Esophagus squamous epithelium (tissue), 4 donors: ENCODE data around the gene AGAP2.

ENCODE experiments used
- POLR2A ChIP-seq, 4 donors: fragments of 450-650 bp; IDR thresholded peaks; one replicate each; pipeline ENCODE4 v1.6.1; 2017; ENCODE audit warnings: antibody characterized with exemption in 4 of 4, mild to moderate bottlenecking in 4 of 4, moderate library complexity in 3 of 4
- TF ChIP-seq, protein P1 (sequence below), 6 experiments: fragments of 450-650 bp in 4 of 6; fragments of 200-600 bp in 2 of 6; sonication (generic) in 2 of 6; IDR thresholded peaks; one replicate each; pipeline ENCODE4 v1.5.1; 2016 to 2019; ENCODE audit warnings: antibody characterized with exemption in 6 of 6, mild to moderate bottlenecking in 4 of 6, moderate library complexity in 4 of 6

DNA sequence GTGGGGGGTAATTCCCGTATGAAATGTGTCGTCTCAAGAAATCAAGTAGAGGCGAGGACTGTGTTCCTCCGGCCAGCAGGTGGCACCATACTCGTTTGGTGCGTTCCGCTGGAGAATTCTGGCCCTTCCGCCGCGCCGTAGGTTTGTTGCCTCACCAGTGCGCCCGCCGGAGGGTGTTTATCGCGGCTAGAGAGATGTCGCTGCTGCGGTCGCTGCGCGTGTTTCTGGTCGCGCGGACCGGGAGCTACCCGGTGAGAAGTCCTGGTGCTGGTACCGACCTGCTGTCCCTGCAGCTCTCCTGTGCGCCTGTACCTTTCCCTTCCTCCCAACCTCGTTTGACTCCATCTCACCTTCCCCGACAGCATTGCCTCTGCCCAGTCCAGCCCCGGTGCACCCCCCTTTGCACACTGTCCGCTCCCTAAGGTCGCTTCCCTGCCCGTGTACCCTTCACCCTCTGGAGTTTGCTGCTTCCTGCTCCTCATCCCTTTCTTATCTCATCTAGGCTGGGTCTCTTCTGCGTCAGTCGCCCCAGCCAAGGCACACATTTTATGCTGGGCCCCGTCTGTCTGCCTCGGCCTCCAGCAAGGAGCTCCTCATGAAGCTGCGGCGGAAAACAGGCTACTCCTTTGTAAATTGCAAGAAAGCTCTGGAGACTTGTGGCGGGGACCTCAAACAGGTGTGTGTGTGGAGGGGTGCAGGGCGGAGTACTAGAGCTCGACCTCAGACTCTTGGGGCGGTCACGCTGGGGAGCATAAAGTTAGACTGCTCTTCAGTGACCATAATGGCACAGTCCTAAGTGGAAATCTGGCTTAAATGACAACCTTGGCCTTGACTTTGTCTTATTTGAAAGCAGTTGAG is 44.3 kb upstream of the AGAP2 start, which contains the start of gene TSFM:
- TF ChIP-seq, protein P1, sequence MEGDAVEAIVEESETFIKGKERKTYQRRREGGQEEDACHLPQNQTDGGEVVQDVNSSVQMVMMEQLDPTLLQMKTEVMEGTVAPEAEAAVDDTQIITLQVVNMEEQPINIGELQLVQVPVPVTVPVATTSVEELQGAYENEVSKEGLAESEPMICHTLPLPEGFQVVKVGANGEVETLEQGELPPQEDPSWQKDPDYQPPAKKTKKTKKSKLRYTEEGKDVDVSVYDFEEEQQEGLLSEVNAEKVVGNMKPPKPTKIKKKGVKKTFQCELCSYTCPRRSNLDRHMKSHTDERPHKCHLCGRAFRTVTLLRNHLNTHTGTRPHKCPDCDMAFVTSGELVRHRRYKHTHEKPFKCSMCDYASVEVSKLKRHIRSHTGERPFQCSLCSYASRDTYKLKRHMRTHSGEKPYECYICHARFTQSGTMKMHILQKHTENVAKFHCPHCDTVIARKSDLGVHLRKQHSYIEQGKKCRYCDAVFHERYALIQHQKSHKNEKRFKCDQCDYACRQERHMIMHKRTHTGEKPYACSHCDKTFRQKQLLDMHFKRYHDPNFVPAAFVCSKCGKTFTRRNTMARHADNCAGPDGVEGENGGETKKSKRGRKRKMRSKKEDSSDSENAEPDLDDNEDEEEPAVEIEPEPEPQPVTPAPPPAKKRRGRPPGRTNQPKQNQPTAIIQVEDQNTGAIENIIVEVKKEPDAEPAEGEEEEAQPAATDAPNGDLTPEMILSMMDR (IDR thresholded peaks at IDR 0.05) = peak; percentile 92 to 98 (median 96)
- TF ChIP-seq POLR2A (IDR thresholded peaks at IDR 0.05) = peak in 2 of 4 donors; percentile 43 to 68
